ENCODE measurements around the gene PTPRE.

- TF ChIP-seq POLR2A (IDR thresholded peaks at IDR 0.05) (no peak), CTCF (IDR thresholded peaks at IDR 0.05) (no peak)
These were observed 137.3 kb downstream of the PTPRE start for GRCh38 chr10:128044186-128044585.

All from right lobe of liver (tissue), 4 donors.